ENCODE measurements around the gene MSANTD2. TPM values are rescaled to one million over a fixed set of nuclear protein-coding genes. Genes with fewer than 3 reads are reported as not detected.

MSANTD2 gene
- polyA plus RNA-seq, 3 donors, result 1.2 to 5.8 (median 1.8) TPM

GRCh38 chr11:124825876-124826275 lies 25.7 kb upstream of the MSANTD2 start:
- no peak overlapping the region for H3K27ac Mint-ChIP-seq
- intact Hi-C loops (cut with micrococcal nuclease), result no loop called here
- H3K4me1 ChIP-seq (ENCODE audit: control insufficient read depth in 1 of 2, insufficient read depth in 2 of 2, low read length in 2 of 2), result no peaks in the 10 kb centered on the region

GRCh38 chr11:124823512-124824376 lies 23.5 kb upstream of the MSANTD2 start:
- Histone ChIP-seq H3K4me2 (replicated peaks; ENCODE audit: extremely low read depth, low read length, poor library complexity, severe bottlenecking) (no peak overlapping the region), H3K27me3 (ENCODE audit: control insufficient read depth in 2 of 2, insufficient read depth in 2 of 2, low read length in 2 of 2) (peaks cover under 1 to 7% of the 10 kb centered on the region in 2 donors), H4K20me1 (ENCODE audit: insufficient read depth, low read length) (no peaks in the 10 kb centered on the region), H3K79me2 (ENCODE audit: insufficient read depth, low read length) (no peaks in the 10 kb centered on the region), H3K4me1 (ENCODE audit: control insufficient read depth in 1 of 2, insufficient read depth in 2 of 2, low read length in 2 of 2) (no peaks in the 10 kb centered on the region), H3K4me3 (replicated peaks in 1 of 3; ENCODE audit: low read depth in 2 of 3, low read length in 3 of 3) (no peak overlapping the region), H3K36me3 (replicated peaks in 1 of 2; ENCODE audit: control insufficient read depth in 1 of 2, insufficient read depth in 2 of 2, low read length in 2 of 2) (no peaks in the 10 kb centered on the region), H2AFZ (ENCODE audit: insufficient read depth, low read depth, low read length, poor library complexity, severe bottlenecking) (no peak overlapping the region), H3K27ac (ENCODE audit: low read depth in 1 of 2, low read length in 2 of 2) (no peak overlapping the region), H3K9me3 (replicated peaks in 1 of 2; ENCODE audit: control insufficient read depth in 1 of 2, insufficient read depth in 1 of 2, low read length in 2 of 2) (no peaks in the 10 kb centered on the region), H3K9ac (ENCODE audit: insufficient read depth, low read length, poor library complexity, severe bottlenecking) (no peak overlapping the region)
- Mint-ChIP-seq H3K36me3 (no peaks in the 10 kb centered on the region), H3K27ac (no peak overlapping the region), H3K27me3 (ENCODE audit: low read depth in 3 of 3) (peaks cover 4 to 18% (median 10%) of the 10 kb centered on the region in 3 donors), H3K4me1 (no peaks in the 10 kb centered on the region), H3K9me3 (peaks cover 0 to 5% (median 0%) of the 10 kb centered on the region in 7 donors), H3K4me3 (no peak overlapping the region)
- WGBS (ENCODE audit: insufficient coverage), result 84% methylated on average over 5 of the region's 8 CpGs
- TF ChIP-seq CTCF (IDR thresholded peaks at IDR 0.05), result no peak
- no peak for DNase-seq
- intact Hi-C loops (cut with micrococcal nuclease), result no loop called here

More at GRCh38 chr11:124825876-124826275, 25.7 kb upstream of the MSANTD2 start:
- WGBS (ENCODE audit: insufficient coverage), result 85% methylated on average over 2 of the region's 3 CpGs
- Histone ChIP-seq H3K79me2 (ENCODE audit: insufficient read depth, low read length) (no peaks in the 10 kb centered on the region), H3K36me3 (replicated peaks in 1 of 2; ENCODE audit: control insufficient read depth in 1 of 2, insufficient read depth in 2 of 2, low read length in 2 of 2) (no peaks in the 10 kb centered on the region), H3K9ac (ENCODE audit: insufficient read depth, low read length, poor library complexity, severe bottlenecking) (no peak overlapping the region), H3K4me2 (replicated peaks; ENCODE audit: extremely low read depth, low read length, poor library complexity, severe bottlenecking) (no peak overlapping the region), H3K4me3 (replicated peaks in 1 of 3; ENCODE audit: low read depth in 2 of 3, low read length in 3 of 3) (no peak overlapping the region), H4K20me1 (ENCODE audit: insufficient read depth, low read length) (no peaks in the 10 kb centered on the region), H3K27ac (ENCODE audit: low read depth in 1 of 2, low read length in 2 of 2) (no peak overlapping the region), H2AFZ (ENCODE audit: insufficient read depth, low read depth, low read length, poor library complexity, severe bottlenecking) (no peak overlapping the region), H3K9me3 (replicated peaks in 1 of 2; ENCODE audit: control insufficient read depth in 1 of 2, insufficient read depth in 1 of 2, low read length in 2 of 2) (no peaks in the 10 kb centered on the region), H3K27me3 (ENCODE audit: control insufficient read depth in 2 of 2, insufficient read depth in 2 of 2, low read length in 2 of 2) (peaks cover 4 to 5% of the 10 kb centered on the region in 2 donors)
- Mint-ChIP-seq H3K4me1 (no peaks in the 10 kb centered on the region), H3K4me3 (no peak overlapping the region), H3K36me3 (no peaks in the 10 kb centered on the region), H3K9me3 (peaks cover 0 to 3% (median 0%) of the 10 kb centered on the region in 7 donors), H3K27me3 (ENCODE audit: low read depth in 3 of 3) (peaks cover 4 to 20% (median 7%) of the 10 kb centered on the region in 3 donors)
- DNase-seq, result no peak
- TF ChIP-seq CTCF (IDR thresholded peaks at IDR 0.05), result no peak
